Measurements from ENCODE around the gene POLDIP2.

GRCh38 chr17:28342313-28342712 is 15.0 kb downstream of the POLDIP2 start:
- no peak for TF ChIP-seq RFX5 (IDR thresholded peaks at IDR 0.05; ENCODE audit: low read depth, low read length)
- no peak for TF ChIP-seq CTCF (conservative IDR thresholded peaks at IDR 0.05; ENCODE audit: low read depth, low read length)
- TF ChIP-seq RCOR1 (IDR thresholded peaks at IDR 0.05; ENCODE audit: insufficient replicate concordance, low read length), result no peak
- no peak for TF ChIP-seq POLR2A (IDR thresholded peaks at IDR 0.05; ENCODE audit: low read depth, low read length)
- TF ChIP-seq, protein P1, sequence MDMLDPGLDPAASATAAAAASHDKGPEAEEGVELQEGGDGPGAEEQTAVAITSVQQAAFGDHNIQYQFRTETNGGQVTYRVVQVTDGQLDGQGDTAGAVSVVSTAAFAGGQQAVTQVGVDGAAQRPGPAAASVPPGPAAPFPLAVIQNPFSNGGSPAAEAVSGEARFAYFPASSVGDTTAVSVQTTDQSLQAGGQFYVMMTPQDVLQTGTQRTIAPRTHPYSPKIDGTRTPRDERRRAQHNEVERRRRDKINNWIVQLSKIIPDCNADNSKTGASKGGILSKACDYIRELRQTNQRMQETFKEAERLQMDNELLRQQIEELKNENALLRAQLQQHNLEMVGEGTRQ (IDR thresholded peaks at IDR 0.05; ENCODE audit: low read depth, low read length), result no peak
- no peak for TF ChIP-seq CEBPB (IDR thresholded peaks at IDR 0.05; ENCODE audit: low read depth, low read length)
- TF ChIP-seq, protein P2, sequence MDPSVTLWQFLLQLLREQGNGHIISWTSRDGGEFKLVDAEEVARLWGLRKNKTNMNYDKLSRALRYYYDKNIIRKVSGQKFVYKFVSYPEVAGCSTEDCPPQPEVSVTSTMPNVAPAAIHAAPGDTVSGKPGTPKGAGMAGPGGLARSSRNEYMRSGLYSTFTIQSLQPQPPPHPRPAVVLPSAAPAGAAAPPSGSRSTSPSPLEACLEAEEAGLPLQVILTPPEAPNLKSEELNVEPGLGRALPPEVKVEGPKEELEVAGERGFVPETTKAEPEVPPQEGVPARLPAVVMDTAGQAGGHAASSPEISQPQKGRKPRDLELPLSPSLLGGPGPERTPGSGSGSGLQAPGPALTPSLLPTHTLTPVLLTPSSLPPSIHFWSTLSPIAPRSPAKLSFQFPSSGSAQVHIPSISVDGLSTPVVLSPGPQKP (IDR thresholded peaks at IDR 0.05; ENCODE audit: borderline replicate concordance, low read depth, low read length), result no peak
- TF ChIP-seq BHLHE40 (IDR thresholded peaks at IDR 0.05; ENCODE audit: low read depth, low read length), result no peak

Data from IMR-90 (cell line).